ENCODE data around the gene HUNK. TPM values are rescaled to one million over a fixed set of nuclear protein-coding genes. Genes with fewer than 3 reads are reported as not detected.

Gene HUNK
- total and polyA plus RNA-seq, 7 donors = 0.71 to 2.6 (median 1.5) TPM

DNA sequence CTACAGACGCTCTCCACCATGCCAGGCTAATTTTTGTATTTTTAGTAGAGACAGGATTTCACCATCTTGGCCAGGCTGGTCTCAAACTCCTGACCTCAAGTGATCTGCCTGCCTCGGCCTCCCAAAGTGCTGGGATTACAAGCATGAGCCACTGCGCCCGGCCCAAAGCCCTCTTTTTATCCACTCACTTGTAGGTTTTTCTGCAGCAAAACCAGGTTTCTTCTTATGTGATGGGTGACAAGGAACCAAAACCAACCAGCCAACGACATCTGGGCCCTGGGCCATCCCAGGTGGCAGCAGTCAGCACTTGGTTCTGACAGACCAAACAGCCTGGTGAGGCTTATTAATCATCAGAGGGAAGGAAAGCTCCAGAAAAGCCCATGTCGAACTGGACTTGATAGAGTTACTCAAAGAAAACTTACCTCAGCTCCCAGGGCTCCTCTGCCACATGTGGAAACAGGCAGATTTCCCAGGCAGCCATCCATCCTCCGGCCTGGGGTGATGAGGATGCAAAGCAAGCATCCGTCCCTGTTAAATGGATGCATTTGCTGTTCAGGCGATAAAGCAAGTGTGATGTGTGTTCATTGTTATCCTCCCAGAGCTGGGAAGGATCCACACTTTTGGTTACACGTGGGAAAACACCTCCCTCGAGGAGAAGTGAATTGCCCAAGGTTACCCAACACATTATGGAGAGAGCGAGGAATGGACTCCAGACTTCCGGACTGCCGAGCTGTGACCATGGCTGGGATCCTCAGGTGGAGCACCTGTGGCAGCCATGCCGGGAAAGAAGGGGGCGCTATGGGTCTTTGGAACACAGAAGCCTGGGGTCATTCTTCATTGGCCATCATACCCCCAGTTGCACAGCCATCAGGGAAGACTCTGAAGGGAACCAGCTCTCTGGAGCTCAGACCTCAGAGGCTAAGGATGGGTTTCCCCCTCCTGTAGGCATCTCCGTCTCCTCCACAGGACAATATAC is 118.8 kb downstream of the HUNK start:
- TF ChIP-seq, protein P1, sequence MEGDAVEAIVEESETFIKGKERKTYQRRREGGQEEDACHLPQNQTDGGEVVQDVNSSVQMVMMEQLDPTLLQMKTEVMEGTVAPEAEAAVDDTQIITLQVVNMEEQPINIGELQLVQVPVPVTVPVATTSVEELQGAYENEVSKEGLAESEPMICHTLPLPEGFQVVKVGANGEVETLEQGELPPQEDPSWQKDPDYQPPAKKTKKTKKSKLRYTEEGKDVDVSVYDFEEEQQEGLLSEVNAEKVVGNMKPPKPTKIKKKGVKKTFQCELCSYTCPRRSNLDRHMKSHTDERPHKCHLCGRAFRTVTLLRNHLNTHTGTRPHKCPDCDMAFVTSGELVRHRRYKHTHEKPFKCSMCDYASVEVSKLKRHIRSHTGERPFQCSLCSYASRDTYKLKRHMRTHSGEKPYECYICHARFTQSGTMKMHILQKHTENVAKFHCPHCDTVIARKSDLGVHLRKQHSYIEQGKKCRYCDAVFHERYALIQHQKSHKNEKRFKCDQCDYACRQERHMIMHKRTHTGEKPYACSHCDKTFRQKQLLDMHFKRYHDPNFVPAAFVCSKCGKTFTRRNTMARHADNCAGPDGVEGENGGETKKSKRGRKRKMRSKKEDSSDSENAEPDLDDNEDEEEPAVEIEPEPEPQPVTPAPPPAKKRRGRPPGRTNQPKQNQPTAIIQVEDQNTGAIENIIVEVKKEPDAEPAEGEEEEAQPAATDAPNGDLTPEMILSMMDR (IDR thresholded peaks at IDR 0.05) = no peak
- TF ChIP-seq EP300 (IDR thresholded peaks at IDR 0.05) (no peak), POLR2AphosphoS5 (IDR thresholded peaks at IDR 0.05) (no peak), POLR2A (IDR thresholded peaks at IDR 0.05) (no peak)
- no peaks in the 10 kb centered on the region for H3K4me1 ChIP-seq
- 89 to 90% methylated on average over 17 of the region's 17 CpGs for WGBS, 2 donors
- no peak overlapping the region for H3K4me3 ChIP-seq
- no peak for DNase-seq
- H3K27ac ChIP-seq = no peak overlapping the region
- H3K36me3 ChIP-seq = no peaks in the 10 kb centered on the region
- intact Hi-C loops (cut with DNase I) = no loop called here
- no peaks in the 10 kb centered on the region for H3K27me3 ChIP-seq
- no peaks in the 10 kb centered on the region for H3K9me3 ChIP-seq

GRCh38 chr21:31992391-31992790 is 119.6 kb downstream of the HUNK start:
- Histone ChIP-seq H3K4me3 (no peak overlapping the region), H3K27ac (no peak overlapping the region), H3K9me3 (no peaks in the 10 kb centered on the region), H3K36me3 (no peaks in the 10 kb centered on the region), H3K4me1 (no peaks in the 10 kb centered on the region), H3K27me3 (no peaks in the 10 kb centered on the region)
- no peak for DNase-seq
- TF ChIP-seq POLR2A (IDR thresholded peaks at IDR 0.05) (no peak), POLR2AphosphoS5 (IDR thresholded peaks at IDR 0.05) (no peak), EP300 (IDR thresholded peaks at IDR 0.05) (no peak)
- TF ChIP-seq, protein P1 (IDR thresholded peaks at IDR 0.05) = no peak
- 94 to 96% methylated on average over 11 of the region's 11 CpGs for WGBS, 2 donors
- intact Hi-C loops (cut with DNase I) = no loop called here

DNA sequence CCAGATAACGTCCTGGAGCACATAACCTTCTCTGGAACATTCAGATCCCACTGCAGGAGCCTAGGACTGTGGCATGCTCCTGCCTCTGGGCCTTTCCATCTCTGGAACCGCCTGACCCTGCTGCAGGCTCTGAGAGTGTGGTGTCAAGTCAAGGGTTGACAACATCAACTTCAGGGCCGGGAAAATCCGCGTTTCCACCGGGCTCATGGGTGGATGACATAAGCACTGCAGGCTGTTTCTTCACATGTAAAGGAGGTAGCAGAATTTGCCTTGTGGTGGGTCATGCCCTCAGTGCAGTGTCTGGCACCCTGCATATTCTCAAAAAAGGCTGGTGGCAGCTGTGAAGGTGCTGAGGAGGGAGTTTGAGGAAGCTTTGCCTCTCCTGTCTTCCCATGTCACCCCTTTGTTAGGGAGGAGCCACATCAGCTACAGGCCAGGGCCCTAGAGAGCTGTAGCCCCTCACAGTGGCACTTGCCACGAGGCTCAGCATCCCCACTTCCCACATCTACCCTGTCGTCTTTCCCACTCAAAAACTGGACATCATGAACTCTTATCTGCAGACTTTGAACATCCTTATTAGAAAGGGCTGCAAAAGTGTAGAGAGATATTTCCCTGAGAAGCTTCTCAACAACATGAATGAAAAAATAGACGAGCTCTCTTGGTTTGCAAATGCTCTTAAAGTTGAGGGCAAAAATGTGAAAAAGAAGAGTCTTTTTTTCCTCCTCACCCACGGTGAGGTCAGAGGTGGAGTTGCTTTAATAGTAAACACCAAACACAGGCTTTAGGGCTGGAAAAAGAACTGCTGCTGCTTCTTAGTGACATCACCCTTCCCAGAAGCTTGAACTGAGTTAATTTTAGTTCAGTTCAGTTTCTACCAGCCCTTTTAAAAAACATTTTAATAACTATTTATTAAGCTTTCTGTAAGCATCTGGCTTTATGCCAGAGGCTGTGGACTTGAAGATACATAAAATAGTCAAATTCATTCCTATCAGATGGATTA is 121.3 kb downstream of the HUNK start:
- no peak overlapping the region for H3K27ac ChIP-seq
- H3K27me3 ChIP-seq = no peaks in the 10 kb centered on the region
- DNase-seq = no peak
- no peaks in the 10 kb centered on the region for H3K9me3 ChIP-seq
- H3K4me1 ChIP-seq = no peaks in the 10 kb centered on the region
- intact Hi-C loops (cut with DNase I) = no loop called here
- H3K4me3 ChIP-seq = no peak overlapping the region
- 77 to 86% methylated on average over 10 of the region's 10 CpGs for WGBS, 2 donors
- H3K36me3 ChIP-seq = no peaks in the 10 kb centered on the region
- no peak for TF ChIP-seq POLR2A (IDR thresholded peaks at IDR 0.05)
- TF ChIP-seq, protein P1 (IDR thresholded peaks at IDR 0.05) = no peak
- TF ChIP-seq POLR2AphosphoS5 (IDR thresholded peaks at IDR 0.05) = no peak
- TF ChIP-seq EP300 (IDR thresholded peaks at IDR 0.05) = no peak

DNA sequence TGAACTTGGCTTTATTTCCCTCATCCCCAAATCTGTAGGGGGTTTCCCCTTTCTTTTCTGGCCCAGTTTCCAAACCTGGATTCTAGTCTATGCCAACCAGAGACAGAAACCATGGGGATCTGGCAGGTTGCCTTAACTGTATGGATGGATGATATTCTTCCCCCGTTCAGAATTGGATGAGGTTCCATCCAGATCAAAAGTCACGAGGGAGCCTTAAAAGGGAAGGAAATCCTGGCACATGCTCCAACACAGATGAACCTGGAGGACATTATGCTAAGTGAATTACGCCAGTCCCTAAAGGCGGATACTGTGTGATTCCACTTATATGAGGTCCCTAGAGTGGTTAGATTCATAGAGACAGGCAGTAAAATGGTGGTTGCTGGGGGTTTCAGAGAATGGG is 124.4 kb downstream of the HUNK start:
- no peaks in the 10 kb centered on the region for H3K36me3 ChIP-seq
- H3K4me1 ChIP-seq = no peaks in the 10 kb centered on the region
- no peak for DNase-seq
- TF ChIP-seq, protein P1 (IDR thresholded peaks at IDR 0.05) = no peak
- TF ChIP-seq EP300 (IDR thresholded peaks at IDR 0.05) = no peak
- no peak overlapping the region for H3K4me3 ChIP-seq
- H3K27ac ChIP-seq = no peak overlapping the region
- intact Hi-C loops (cut with DNase I) = no loop called here
- 80 to 81% methylated on average over 4 of the region's 4 CpGs for WGBS, 2 donors
- H3K9me3 ChIP-seq = no peaks in the 10 kb centered on the region
- H3K27me3 ChIP-seq = no peaks in the 10 kb centered on the region

Data from sigmoid colon (tissue), 7 donors.